ENCODE results near the gene TMEM242. TPM values are rescaled to one million over a fixed set of nuclear protein-coding genes. Genes with fewer than 3 reads are reported as not detected.

TMEM242 gene
- total RNA-seq, 1 experiment from 2014 or later, result 9.3 TPM

DNA sequence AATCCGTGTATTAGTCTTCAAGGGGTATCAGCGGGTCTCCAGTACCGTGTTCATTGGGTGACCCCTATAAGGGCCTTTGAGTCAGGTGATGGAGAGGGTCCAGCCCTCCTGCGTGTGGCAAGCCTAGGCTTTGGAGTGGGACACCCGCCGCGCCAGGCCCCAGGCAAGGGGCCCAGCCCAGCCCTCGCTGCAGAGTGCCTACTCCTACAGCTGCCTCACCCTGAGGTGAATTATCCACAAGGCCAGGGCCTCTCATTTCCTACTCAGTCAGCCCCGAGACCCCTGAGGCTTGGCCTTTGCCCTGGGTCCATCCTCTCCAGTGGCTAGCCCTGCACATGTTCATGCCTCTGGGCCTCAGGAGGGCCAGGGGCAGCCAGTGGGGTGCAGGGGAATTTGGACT is 45.1 kb downstream of the TMEM242 start:
- Histone ChIP-seq H3K9me3 (replicated peaks) (peaks cover 4% of the 10 kb centered on the region; the same call in 1 of the 2 replicates), H3K4me1 (replicated peaks) (peaks cover 16% of the 10 kb centered on the region)
- no peak for DNase-seq (ENCODE audit: low read depth in 1 of 2, low spot score in 2 of 2)

GRCh38 chr6:157276731-157277130 is 46.6 kb downstream of the TMEM242 start:
- DNase-seq (ENCODE audit: low read depth in 1 of 2, low spot score in 2 of 2), result no peak
- H3K27me3 ChIP-seq (replicated peaks), result no peaks in the 10 kb centered on the region

More for the DNA sequence above, 45.1 kb downstream of the TMEM242 start:
- no peaks in the 10 kb centered on the region for H3K36me3 ChIP-seq
- no peak overlapping the region for H3K27ac ChIP-seq
- H3K27me3 ChIP-seq (replicated peaks), result no peaks in the 10 kb centered on the region
- H3K4me3 ChIP-seq, result no peak overlapping the region

DNA sequence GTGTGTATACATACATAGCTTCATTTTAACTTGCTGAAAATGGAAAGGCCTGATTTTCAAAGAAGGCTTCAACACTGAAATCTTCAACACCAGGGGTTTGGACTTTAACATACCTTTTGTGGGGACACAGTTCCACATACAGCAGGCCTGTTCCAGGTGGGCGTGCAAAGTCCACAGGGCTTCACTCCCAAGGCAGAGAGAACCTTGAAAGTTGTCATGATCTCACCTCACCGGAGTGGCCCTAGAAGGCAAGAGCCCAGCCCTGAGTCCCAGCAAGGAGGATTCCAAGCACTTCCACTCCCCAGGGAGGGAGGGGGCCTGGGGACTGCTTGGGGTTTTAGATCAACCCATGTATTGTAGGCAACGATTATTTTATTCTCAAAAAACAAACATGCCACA is 47.2 kb downstream of the TMEM242 start:
- Histone ChIP-seq H3K27me3 (replicated peaks) (no peaks in the 10 kb centered on the region), H3K9me3 (replicated peaks) (peaks cover 4% of the 10 kb centered on the region; the same call in 1 of the 2 replicates), H3K4me1 (replicated peaks) (peaks cover 16% of the 10 kb centered on the region), H3K36me3 (no peaks in the 10 kb centered on the region), H3K4me3 (no peak overlapping the region), H3K27ac (no peak overlapping the region)
- DNase-seq (ENCODE audit: low read depth in 1 of 2, low spot score in 2 of 2), result no peak

More at GRCh38 chr6:157276731-157277130, 46.6 kb downstream of the TMEM242 start:
- Histone ChIP-seq H3K9me3 (replicated peaks) (peaks cover 4% of the 10 kb centered on the region; the same call in 1 of the 2 replicates), H3K27ac (no peak overlapping the region), H3K4me3 (no peak overlapping the region), H3K4me1 (replicated peaks) (peaks cover 16% of the 10 kb centered on the region), H3K36me3 (no peaks in the 10 kb centered on the region)

DNA sequence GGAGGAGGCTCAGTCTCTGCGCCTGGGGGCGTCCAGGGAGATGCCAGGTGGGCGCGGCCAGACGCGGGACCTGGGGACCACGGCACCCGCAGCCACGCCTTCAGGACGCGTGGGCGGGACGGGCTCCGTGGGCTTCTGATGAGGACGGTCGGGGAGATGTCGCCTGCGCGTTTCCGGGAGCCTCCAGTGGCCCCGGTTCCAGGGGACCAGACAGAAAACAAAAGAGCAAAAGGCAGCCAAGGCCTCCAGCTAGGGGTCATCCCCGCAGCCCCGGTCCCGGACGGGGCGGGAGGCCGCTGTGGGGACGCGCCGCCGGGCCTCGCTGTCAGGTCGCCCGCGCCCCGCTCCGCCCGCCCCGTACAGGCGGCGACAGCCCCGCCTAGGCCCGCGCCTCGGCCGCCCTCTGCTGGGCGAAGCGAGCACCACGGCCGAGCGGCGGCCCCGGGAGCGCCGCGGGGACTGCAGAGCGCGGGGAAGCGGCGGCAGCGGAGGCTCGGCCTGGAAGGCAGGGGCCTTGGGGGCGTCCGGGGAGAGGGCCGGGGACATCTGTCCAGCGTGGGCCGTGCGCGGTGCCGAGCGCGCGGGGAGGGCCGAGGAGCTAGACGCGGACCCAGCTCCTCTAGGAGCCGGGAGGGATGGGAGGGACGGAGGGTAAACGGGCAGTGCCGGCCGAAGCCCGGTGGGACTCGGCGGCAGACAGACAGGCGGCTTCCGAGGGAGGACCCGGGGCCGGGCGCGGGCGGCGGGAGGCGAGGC is 48.7 kb downstream of the TMEM242 start:
- no peaks in the 10 kb centered on the region for H3K36me3 ChIP-seq
- H3K9me3 ChIP-seq (replicated peaks), result peaks cover 4% of the 10 kb centered on the region; the same call in 1 of the 2 replicates
- H3K27ac ChIP-seq, result peak overlapping the region; percentile 84
- no peaks in the 10 kb centered on the region for H3K27me3 ChIP-seq (replicated peaks)
- H3K4me3 ChIP-seq, result peak overlapping the region; percentile 76
- peaks cover 16% of the 10 kb centered on the region for H3K4me1 ChIP-seq (replicated peaks)
- peak; percentile 71 to 86 for DNase-seq (ENCODE audit: low read depth in 1 of 2, low spot score in 2 of 2)

GRCh38 chr6:157273756-157274470 is 49.4 kb downstream of the TMEM242 start:
- DNase-seq (ENCODE audit: low read depth in 1 of 2, low spot score in 2 of 2), result no peak

GRCh38 chr6:157272866-157273755 is 50.2 kb downstream of the TMEM242 start:
- peaks cover 16% of the 10 kb centered on the region for H3K4me1 ChIP-seq (replicated peaks)
- no peaks in the 10 kb centered on the region for H3K36me3 ChIP-seq
- H3K9me3 ChIP-seq (replicated peaks), result peaks cover 4% of the 10 kb centered on the region; the same call in 1 of the 2 replicates
- no peak overlapping the region for H3K4me3 ChIP-seq
- H3K27ac ChIP-seq, result no peak overlapping the region
- H3K27me3 ChIP-seq (replicated peaks), result no peaks in the 10 kb centered on the region
- DNase-seq (ENCODE audit: low read depth in 1 of 2, low spot score in 2 of 2), result no peak

More at GRCh38 chr6:157273756-157274470, 49.4 kb downstream of the TMEM242 start:
- H3K9me3 ChIP-seq (replicated peaks), result peaks cover 4% of the 10 kb centered on the region; the same call in 1 of the 2 replicates
- H3K4me3 ChIP-seq, result peak overlapping the region; percentile 76
- H3K27me3 ChIP-seq (replicated peaks), result no peaks in the 10 kb centered on the region
- peaks cover 16% of the 10 kb centered on the region for H3K4me1 ChIP-seq (replicated peaks)
- no peak overlapping the region; the same call in 1 of the 2 replicates for H3K27ac ChIP-seq
- H3K36me3 ChIP-seq, result no peaks in the 10 kb centered on the region

- Histone ChIP-seq H3K9me3 (replicated peaks) (peaks cover 4% of the 10 kb centered on the region; the same call in 1 of the 2 replicates), H3K27ac (no peak overlapping the region), H3K4me3 (no peak overlapping the region), H3K36me3 (no peaks in the 10 kb centered on the region), H3K27me3 (replicated peaks) (no peaks in the 10 kb centered on the region), H3K4me1 (replicated peaks) (peaks cover 16% of the 10 kb centered on the region)
- DNase-seq (ENCODE audit: low read depth in 1 of 2, low spot score in 2 of 2), result no peak
Measured at GRCh38 chr6:157272372-157272771, 50.9 kb downstream of the TMEM242 start.

GRCh38 chr6:157271911-157272310 is 51.4 kb downstream of the TMEM242 start:
- DNase-seq (ENCODE audit: low read depth in 1 of 2, low spot score in 2 of 2), result no peak
- Histone ChIP-seq H3K27ac (no peak overlapping the region), H3K4me1 (replicated peaks) (peaks cover 16% of the 10 kb centered on the region), H3K36me3 (no peaks in the 10 kb centered on the region), H3K9me3 (replicated peaks) (peaks cover 4% of the 10 kb centered on the region; the same call in 1 of the 2 replicates), H3K4me3 (no peak overlapping the region), H3K27me3 (replicated peaks) (no peaks in the 10 kb centered on the region)

- Histone ChIP-seq H3K4me3 (no peak overlapping the region), H3K4me1 (replicated peaks) (peaks cover 16% of the 10 kb centered on the region), H3K27ac (no peak overlapping the region), H3K27me3 (replicated peaks) (no peaks in the 10 kb centered on the region), H3K36me3 (no peaks in the 10 kb centered on the region), H3K9me3 (replicated peaks) (peaks cover 4% of the 10 kb centered on the region; the same call in 1 of the 2 replicates)
- no peak for DNase-seq (ENCODE audit: low read depth in 1 of 2, low spot score in 2 of 2)
Measured at GRCh38 chr6:157271441-157271840, 51.9 kb downstream of the TMEM242 start.

DNA sequence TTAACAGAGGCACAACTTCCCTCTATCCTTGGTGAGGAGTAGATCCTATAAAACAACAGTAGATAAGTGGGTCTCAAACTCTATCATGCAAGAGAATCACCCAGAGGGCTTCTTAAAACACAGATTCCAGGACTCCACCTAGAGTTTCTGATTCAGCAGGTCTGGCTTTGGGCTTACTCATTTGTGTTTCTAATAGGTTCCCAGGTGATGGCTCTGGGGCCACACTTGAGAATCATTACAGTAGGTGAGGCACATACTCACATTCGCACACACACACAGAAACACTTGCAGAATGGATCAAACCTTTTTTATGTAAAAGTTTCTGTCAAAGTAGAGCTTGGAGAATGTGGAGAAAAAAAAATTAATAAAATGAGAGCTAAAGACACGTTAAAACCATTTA is 52.4 kb downstream of the TMEM242 start:
- Histone ChIP-seq H3K4me1 (replicated peaks) (peaks cover 16% of the 10 kb centered on the region), H3K36me3 (no peaks in the 10 kb centered on the region), H3K4me3 (no peak overlapping the region), H3K27me3 (replicated peaks) (no peaks in the 10 kb centered on the region), H3K9me3 (replicated peaks) (peaks cover 4% of the 10 kb centered on the region; the same call in 1 of the 2 replicates), H3K27ac (no peak overlapping the region)
- no peak for DNase-seq (ENCODE audit: low read depth in 1 of 2, low spot score in 2 of 2)

GRCh38 chr6:157270308-157270707 is 53.0 kb downstream of the TMEM242 start:
- Histone ChIP-seq H3K36me3 (no peaks in the 10 kb centered on the region), H3K4me3 (no peak overlapping the region)

DNA sequence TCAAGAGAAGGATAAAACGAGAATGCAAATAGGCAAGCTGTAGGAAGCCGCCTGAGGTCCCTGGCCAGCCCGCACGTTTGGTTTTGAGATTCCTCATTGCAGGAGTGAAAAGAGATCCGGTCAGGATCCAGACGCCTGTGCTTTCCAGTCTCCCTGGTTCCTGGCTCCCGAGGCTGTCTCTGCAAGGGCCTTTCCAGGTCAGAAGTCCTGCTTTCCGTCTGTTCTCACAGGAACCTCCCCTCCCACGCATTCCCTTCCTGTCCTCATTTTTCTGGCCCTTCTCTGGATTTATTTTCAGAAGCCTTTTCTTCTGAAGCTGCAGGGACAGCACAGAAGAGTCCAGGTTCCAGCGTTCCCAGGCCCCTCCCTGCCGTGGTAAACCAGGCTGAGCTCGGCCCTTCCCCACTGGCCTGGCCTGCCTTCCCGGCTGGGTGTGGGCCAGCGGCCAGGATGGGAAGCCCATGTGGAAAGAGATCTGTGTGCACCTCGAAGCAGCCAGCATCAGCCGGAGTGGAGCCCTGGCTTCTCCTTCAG is 54.0 kb downstream of the TMEM242 start:
- Histone ChIP-seq H3K27me3 (replicated peaks) (no peaks in the 10 kb centered on the region), H3K36me3 (no peaks in the 10 kb centered on the region), H3K9me3 (replicated peaks) (no peaks in the 10 kb centered on the region), H3K4me1 (replicated peaks) (peaks cover 4% of the 10 kb centered on the region), H3K4me3 (no peak overlapping the region), H3K27ac (no peak overlapping the region)
- no peak for DNase-seq (ENCODE audit: low read depth in 1 of 2, low spot score in 2 of 2)

More at GRCh38 chr6:157270308-157270707, 53.0 kb downstream of the TMEM242 start:
- Histone ChIP-seq H3K4me1 (replicated peaks) (peaks cover 14% of the 10 kb centered on the region), H3K27ac (no peak overlapping the region), H3K9me3 (replicated peaks) (peaks cover 4% of the 10 kb centered on the region; the same call in 1 of the 2 replicates), H3K27me3 (replicated peaks) (no peaks in the 10 kb centered on the region)
- no peak for DNase-seq (ENCODE audit: low read depth in 1 of 2, low spot score in 2 of 2)

DNA sequence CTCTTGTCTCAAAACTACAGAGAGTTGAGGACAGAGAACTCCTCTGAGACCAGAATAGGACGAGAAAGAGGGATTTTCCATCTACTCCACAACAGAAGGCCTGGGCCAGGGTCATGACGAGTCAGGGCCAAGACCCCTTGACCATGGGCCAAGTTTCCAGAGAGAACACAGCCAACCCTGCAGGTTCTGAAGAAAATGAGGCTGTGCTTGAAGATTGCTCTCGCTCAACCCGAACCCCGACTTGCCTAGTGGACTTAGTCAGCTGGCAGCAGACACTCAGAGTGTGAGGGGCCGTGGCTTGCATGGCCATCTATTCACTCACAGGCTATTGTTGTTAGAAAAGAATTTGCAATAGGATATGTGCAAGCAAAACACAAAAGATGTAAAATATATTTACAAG is 54.5 kb downstream of the TMEM242 start:
- no peak for DNase-seq (ENCODE audit: low read depth in 1 of 2, low spot score in 2 of 2)
- no peaks in the 10 kb centered on the region for H3K9me3 ChIP-seq (replicated peaks)
- H3K4me3 ChIP-seq, result no peak overlapping the region
- no peaks in the 10 kb centered on the region for H3K27me3 ChIP-seq (replicated peaks)
- no peaks in the 10 kb centered on the region for H3K36me3 ChIP-seq
- H3K4me1 ChIP-seq (replicated peaks), result no peaks in the 10 kb centered on the region
- H3K27ac ChIP-seq, result no peak overlapping the region
